ENCODE measurements around the gene CENPK.
A peak's percentile ranks its signal among the peaks of the same experiment; 100 is the strongest.

Gene CENPK

DNA sequence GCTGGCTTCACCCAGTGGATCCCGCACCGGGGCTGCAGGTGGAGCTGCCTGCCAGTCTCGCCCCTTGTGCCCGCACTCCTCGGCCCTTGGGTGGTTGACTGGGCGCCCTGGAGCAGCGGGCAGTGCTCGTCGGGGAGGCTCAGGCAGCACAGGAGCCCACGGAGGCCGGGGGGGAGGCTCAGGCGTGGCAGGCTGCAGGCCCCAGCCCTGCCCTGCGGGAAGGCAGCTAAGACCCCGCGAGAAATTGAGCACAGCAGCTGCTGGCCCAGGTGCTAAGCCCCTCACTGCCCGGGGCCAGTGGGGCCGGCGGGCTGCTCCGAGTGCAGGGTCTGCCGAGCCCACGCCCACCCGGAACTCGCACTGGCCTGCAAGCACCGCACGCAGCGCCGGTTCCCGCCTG is 77.6 kb downstream of the CENPK start:
- Mint-ChIP-seq H3K4me3 (no peak overlapping the region), H3K4me1 (peaks cover 13% of the 10 kb centered on the region), H3K27ac (no peak overlapping the region), H3K9me3 (no peaks in the 10 kb centered on the region), H3K27me3 (ENCODE audit: low read depth) (no peaks in the 10 kb centered on the region), H3K36me3 (ENCODE audit: low read depth) (no peaks in the 10 kb centered on the region)
- no peak for TF ChIP-seq CTCF (IDR thresholded peaks at IDR 0.05; ENCODE audit: unreplicated experiment in 3 of 3)

GRCh38 chr5:65483546-65484346 is 79.2 kb downstream of the CENPK start:
- H3K27me3 Mint-ChIP-seq (ENCODE audit: low read depth), result no peaks in the 10 kb centered on the region
- H3K36me3 Mint-ChIP-seq (ENCODE audit: low read depth), result no peaks in the 10 kb centered on the region
- H3K4me1 Mint-ChIP-seq, result peaks cover 13% of the 10 kb centered on the region
- no peak overlapping the region for H3K4me3 Mint-ChIP-seq
- H3K27ac Mint-ChIP-seq, result peak overlapping the region in 1 of 3 experiments; percentile 95
- peak; percentile 61 to 75 (median 66) for TF ChIP-seq CTCF (IDR thresholded peaks at IDR 0.05; ENCODE audit: unreplicated experiment in 3 of 3)
- no peaks in the 10 kb centered on the region for H3K9me3 Mint-ChIP-seq

DNA sequence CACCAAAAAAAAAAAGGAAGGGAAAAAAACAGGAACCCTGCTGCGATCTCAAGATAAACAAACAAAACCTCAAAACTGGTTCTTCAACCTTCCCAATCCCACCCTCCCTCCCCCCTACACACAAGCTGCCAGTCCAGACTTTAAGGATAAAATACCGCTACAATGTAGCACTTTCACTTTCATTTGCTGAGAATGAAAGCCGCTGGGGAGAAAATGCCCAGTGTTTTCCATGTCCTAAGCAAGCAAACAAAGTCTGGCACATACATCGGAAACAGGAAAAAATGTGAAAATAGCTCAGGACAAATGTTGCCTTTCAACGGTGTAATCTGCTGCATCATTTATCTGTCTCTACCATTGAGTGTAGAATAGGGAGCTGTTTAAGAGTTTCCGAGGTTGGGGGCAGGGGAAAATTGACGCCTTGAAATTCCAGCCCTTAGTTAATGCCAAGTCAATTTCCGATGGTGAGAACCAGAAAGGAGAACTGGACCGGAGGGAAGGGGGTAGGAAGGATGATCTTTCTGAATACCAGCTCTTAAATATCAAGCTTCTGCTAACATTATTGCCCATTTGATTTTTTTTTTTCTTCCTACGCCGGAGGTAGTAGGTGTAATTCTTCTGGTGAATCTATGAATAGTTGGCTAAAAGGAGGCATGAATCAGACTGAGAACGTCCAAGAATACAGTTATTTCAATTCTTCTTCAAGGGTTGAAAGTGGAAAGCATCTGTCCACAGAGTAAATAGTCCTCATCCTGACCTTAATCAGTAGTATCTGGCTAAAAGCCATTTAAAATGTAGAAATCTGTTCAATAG is 80.0 kb downstream of the CENPK start:
- H3K27ac Mint-ChIP-seq, result peak overlapping the region in 1 of 3 experiments; percentile 95
- peaks cover 13% of the 10 kb centered on the region for H3K4me1 Mint-ChIP-seq
- no peaks in the 10 kb centered on the region for H3K9me3 Mint-ChIP-seq
- no peaks in the 10 kb centered on the region for H3K36me3 Mint-ChIP-seq (ENCODE audit: low read depth)
- no peak overlapping the region for H3K4me3 Mint-ChIP-seq
- H3K27me3 Mint-ChIP-seq (ENCODE audit: low read depth), result no peaks in the 10 kb centered on the region
- TF ChIP-seq CTCF (IDR thresholded peaks at IDR 0.05; ENCODE audit: unreplicated experiment in 3 of 3), result no peak

DNA sequence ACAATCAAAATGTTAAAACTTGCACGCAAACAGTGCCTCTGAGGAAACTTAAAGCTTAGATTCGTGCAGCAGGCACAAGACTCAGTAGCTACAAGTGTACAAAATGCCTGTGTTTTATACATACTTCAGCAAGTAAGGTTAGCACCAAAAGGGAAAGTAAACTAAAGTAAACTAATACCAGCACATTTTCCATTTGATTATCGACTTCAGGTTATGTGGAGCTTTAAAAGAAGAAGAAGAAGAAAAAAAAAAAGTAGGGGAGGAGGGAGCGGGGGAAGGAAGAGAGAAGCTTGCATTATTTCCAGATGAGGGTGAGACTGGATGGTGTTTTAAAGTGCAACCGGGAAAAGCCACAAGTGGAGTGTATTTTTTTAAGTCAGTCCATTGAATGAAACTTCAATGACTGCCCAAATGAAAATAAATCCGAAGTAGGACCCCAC is 80.7 kb downstream of the CENPK start:
- H3K4me3 Mint-ChIP-seq, result no peak overlapping the region
- H3K27ac Mint-ChIP-seq, result peak overlapping the region in 1 of 3 experiments; percentile 95
- no peaks in the 10 kb centered on the region for H3K9me3 Mint-ChIP-seq
- H3K4me1 Mint-ChIP-seq, result peaks cover 16% of the 10 kb centered on the region
- no peaks in the 10 kb centered on the region for H3K36me3 Mint-ChIP-seq (ENCODE audit: low read depth)
- H3K27me3 Mint-ChIP-seq (ENCODE audit: low read depth), result no peaks in the 10 kb centered on the region
- no peak for TF ChIP-seq CTCF (IDR thresholded peaks at IDR 0.05; ENCODE audit: unreplicated experiment in 3 of 3)

DNA sequence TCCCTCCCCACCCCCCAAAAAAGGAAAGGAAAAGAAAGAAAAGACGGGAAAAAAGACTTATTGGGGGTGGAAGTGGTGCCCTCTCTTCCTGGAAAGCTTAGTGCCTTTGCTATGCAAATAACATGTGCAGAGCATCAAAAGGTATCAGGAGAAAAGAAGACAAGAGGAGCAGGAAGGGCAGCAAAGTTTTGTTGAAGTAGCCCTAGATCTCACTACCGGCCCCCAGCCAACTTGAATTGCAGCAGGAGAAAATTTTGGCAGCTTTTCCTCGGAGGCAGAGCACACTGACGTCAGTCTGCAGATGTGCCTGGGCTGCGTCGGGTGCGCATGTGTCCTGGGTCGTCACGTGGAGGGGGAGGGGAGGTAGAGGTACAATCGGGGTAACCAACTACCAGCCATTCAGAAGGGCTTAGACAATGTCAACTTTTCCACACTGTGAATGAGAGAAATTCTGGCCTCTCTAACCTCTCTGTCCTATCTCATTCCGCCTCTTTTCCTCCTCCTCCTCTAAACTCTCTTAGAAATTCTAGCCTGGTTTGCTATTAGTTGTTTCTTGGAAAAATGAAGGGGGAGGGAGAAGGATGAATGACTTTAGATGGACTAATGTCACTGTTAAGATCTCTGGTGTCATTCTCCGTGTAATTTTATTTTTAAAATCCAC is 81.2 kb downstream of the CENPK start, which contains the start of gene ADAMTS6:
Gene ADAMTS6, minus strand, starts transcription at position 286 of the 661 bp plus-strand sequence. CDS start 8,247 bp downstream, outside the sequence.
- Mint-ChIP-seq H3K9me3 (no peaks in the 10 kb centered on the region), H3K27me3 (ENCODE audit: low read depth) (no peaks in the 10 kb centered on the region), H3K36me3 (ENCODE audit: low read depth) (no peaks in the 10 kb centered on the region), H3K4me1 (peaks cover 18% of the 10 kb centered on the region), H3K27ac (peak within 1 kb of the TSS in 1 of 3 experiments; percentile 95), H3K4me3 (no peak within 1 kb of the TSS)
- TF ChIP-seq CTCF (IDR thresholded peaks at IDR 0.05; ENCODE audit: unreplicated experiment in 3 of 3), result no peak

All from nephron (organoid).